Activated naive CD8-positive, alpha-beta T cell (primary cell): ENCODE data around the gene CDK14.
"Not testable (repeated sequence)": the region's sequence is repeated elsewhere in the genome, so short reads cannot be mapped to it uniquely, and the experiment has no call there.

ENCODE experiments used
- H3K27ac Mint-ChIP-seq: one replicate; pipeline ENCODE4 v1.8.0; 2021; ENCODE audit warnings: mixed read lengths
- H3K27me3 Mint-ChIP-seq: one replicate; pipeline ENCODE4 v1.8.0; 2021; ENCODE audit warnings: mixed read lengths
- H3K36me3 Mint-ChIP-seq: one replicate; pipeline ENCODE4 v1.8.0; 2021; ENCODE audit warnings: mixed read lengths
- H3K4me1 Mint-ChIP-seq: one replicate; pipeline ENCODE4 v1.8.0; 2021; ENCODE audit warnings: low read depth, mixed read lengths
- H3K4me3 Mint-ChIP-seq: one replicate; pipeline ENCODE4 v1.8.0; 2021; ENCODE audit warnings: mild to moderate bottlenecking, mixed read lengths
- H3K9me3 Mint-ChIP-seq: one replicate; pipeline ENCODE4 v1.8.0; 2021; ENCODE audit warnings: low read depth, mixed read lengths

CDK14 gene

DNA sequence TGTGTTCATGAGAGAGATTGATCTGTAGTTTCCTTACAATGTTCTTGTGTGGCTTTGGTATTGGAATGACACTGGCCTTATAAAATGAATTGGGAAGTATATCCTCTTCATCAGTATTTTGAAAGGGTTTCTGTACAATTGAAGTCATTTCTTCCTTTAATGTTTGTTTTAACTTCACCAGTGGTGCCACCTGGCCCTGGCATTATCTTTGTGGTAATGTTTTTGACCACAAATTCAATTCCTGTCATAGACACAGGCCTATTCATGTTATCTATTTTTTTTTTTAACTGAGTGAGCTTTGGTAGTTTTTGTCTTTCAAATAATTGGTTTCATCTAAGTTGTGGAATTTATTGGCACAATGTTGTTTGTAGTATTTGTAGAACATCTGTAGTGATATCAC lies 127.7 kb downstream of the CDK14 start:
- Mint-ChIP-seq H3K9me3 (no peaks in the 10 kb centered on the region), H3K4me1 (no peaks in the 10 kb centered on the region), H3K27me3 (no peaks in the 10 kb centered on the region), H3K4me3 (no peak overlapping the region), H3K27ac (no peak overlapping the region), H3K36me3 (no peaks in the 10 kb centered on the region)

DNA sequence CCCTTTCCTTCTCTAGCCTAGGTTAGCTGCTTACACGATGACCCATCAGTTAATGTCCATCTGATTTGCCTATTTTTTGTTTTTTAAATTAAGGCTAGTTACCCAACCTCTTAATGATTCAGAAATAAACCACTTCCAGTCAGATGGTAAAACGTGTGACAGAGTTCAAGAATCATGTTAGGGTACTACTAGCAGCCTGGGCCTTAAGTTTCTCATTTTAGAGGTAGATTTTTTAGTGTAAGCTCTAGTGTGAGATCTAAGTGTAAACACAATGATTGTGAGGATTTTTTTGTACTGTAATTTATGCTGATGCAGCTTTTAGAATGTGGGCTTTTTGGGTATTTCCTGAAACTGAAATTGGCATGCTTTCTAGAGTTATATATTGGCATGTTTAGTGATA lies 130.0 kb downstream of the CDK14 start:
- H3K4me3 Mint-ChIP-seq = no peak overlapping the region

DNA sequence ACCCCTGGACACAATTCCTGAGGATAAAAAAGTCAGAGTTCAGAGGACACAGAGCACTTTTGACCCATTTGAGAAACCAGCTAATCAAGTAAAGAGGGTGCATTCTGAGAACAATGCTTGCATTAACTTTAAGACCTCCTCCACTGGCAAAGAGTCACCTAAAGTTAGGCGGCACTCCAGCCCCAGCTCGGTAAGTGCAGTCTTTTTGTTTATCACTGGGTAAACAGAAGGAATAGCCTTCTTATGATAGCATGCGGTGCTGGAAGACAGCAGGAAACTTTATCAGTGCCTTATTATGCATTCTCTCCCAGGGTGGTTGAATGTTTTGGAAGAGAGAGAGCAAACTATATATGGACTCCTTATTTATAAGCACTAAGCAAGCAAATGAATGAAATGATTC lies 130.5 kb downstream of the CDK14 start:
- no peaks in the 10 kb centered on the region for H3K27me3 Mint-ChIP-seq
- H3K9me3 Mint-ChIP-seq = peaks cover 5% of the 10 kb centered on the region
- H3K4me1 Mint-ChIP-seq = no peaks in the 10 kb centered on the region
- H3K4me3 Mint-ChIP-seq = no peak overlapping the region
- H3K27ac Mint-ChIP-seq = no peak overlapping the region
- no peaks in the 10 kb centered on the region for H3K36me3 Mint-ChIP-seq

More for the DNA sequence above, 130.0 kb downstream of the CDK14 start:
- Mint-ChIP-seq H3K36me3 (no peaks in the 10 kb centered on the region), H3K27ac (no peak overlapping the region), H3K9me3 (peaks cover 4% of the 10 kb centered on the region), H3K27me3 (no peaks in the 10 kb centered on the region), H3K4me1 (no peaks in the 10 kb centered on the region)

DNA sequence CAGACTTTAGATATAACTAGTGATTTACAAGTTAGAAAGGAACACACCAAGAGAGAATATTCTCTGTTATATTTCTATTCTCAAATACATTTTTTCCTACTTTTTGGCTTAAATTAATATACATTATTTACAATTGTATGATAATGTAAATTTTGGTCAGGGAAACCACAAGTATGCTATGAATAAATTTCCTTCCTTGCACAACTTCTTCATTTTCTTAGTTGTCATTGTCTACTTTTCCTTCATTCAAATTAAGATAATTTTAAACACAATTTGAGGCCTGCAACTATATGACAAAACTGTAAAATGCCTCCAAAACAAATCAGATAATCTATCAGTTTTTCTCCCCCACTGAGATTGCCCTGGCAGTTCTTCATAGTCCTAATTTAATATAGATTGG lies 131.3 kb downstream of the CDK14 start:
- Mint-ChIP-seq H3K9me3 (peaks cover 5% of the 10 kb centered on the region), H3K4me1 (no peaks in the 10 kb centered on the region), H3K27me3 (no peaks in the 10 kb centered on the region), H3K27ac (no peak overlapping the region), H3K4me3 (no peak overlapping the region), H3K36me3 (no peaks in the 10 kb centered on the region)

DNA sequence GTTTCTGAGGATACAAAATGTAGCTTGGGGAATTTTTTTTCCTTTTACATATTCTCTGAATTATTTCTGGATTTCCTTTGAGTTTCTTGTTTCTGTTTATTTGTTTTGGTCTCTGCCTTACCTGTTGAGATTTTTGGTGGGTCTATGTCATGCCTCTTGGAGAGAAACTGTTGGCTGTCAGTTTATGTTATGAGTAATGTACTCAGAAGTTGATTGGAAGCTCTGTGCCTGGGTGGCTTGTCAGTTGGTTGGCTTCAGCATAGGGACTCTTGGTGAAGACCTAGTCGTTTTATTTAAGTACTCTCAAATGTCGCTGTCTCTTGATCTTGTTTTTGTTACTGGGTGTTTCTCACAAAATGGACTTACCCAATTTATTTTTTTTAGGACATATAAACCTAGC lies 132.4 kb downstream of the CDK14 start:
- Mint-ChIP-seq H3K36me3 (no peaks in the 10 kb centered on the region), H3K9me3 (peaks cover 5% of the 10 kb centered on the region), H3K27ac (no peak overlapping the region), H3K4me3 (no peak overlapping the region), H3K27me3 (no peaks in the 10 kb centered on the region), H3K4me1 (no peaks in the 10 kb centered on the region)

DNA sequence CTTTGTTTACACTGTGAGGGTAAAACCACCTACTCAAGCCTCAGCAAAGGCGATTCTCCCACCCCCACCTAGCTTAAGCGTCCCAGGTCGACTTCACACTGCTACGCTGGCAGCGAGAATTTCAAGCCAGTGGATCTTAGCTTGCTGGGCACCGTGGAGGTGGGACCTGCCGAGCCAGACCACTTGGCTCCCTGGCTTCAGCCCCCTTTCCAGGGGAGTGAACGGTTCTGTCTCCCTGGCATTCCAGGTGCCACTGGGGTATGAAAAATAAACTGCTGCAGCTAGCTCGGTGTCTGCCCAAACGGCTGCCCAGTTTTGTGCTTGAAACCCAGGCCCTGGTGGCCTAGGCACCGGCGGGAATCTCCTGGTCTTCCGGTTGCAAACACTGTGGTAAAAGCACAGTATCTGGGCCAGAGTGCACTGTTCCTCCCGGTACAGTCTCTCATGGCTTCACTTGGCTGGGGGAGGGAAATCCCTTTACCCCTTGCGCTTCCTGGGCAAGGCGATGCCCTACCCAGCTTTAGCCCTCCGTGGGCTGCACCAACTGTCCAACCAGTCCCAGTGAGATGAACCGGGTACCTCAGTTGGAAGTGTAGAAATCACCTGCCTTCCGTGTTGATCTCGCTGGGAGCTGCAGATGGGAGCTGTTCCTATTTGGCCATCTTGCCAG lies 139.6 kb downstream of the CDK14 start:
- H3K27me3 Mint-ChIP-seq, H3K9me3 Mint-ChIP-seq, H3K4me3 Mint-ChIP-seq, H3K36me3 Mint-ChIP-seq, H3K4me1 Mint-ChIP-seq, H3K27ac Mint-ChIP-seq: not testable (repeated sequence)

DNA sequence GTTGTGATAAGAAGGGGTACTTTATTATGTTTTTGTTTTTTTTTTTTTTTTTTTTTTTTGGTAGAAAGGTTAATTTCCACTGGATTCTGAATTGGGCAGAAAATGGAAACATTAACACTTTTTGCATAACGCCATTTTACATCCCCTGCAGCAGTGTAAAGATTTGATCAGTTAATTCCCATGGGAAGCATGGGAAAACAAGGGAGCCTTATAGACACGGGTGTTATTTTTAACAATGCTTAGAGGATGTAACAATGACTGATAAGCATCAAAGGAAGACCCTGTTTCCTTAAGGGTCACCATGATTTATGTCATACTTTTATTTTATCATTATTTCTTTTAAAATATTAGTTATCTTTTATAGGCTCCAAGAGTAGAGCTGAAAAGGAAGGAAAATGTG lies 140.2 kb downstream of the CDK14 start:
- Mint-ChIP-seq H3K4me1 (no peaks in the 10 kb centered on the region), H3K27ac (no peak overlapping the region), H3K36me3 (no peaks in the 10 kb centered on the region)

DNA sequence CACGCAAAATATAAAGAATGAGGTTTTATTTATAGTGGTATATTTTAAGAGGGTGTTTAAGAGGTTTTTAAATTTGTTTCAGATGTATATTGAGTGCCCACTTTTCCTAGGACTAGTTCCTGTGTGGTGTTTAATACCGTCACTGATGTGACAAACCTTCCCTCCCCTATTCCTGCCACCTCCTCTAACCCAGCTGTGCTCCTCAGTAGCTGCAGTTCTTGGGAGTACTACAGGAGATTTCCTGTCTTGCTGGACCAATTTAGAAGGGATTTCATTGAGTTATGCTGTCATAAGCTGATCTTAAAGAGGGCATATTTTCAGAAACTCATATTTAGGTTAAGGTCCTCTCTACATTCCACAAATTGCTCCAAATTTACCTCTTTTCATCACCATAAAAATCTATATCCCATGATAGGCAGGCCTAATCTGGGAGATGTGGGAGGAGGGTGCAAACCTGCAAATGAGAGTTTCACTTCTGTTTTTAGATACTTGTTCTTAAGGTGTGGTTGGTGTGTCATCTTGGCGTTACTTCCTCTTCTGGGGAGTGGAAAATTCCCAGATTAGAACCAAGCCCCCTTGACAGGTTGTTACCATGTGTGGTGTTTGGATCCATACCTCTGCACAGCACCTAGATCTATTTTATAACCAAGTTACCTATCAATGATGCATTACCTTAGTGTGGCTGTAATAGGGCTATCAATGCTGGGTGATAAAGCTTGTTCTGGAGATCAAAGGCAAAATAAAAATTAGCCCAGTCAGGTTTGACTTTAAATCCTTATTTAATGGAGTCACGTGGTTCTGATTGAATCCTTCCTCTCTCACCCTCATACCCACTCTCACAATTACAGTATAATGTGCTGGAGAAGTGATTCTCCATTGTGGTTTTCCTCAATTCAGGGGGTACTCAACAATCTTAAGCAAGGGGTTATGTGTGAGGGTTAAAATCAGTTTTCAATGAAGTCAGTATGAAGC lies 141.1 kb downstream of the CDK14 start:
- Mint-ChIP-seq H3K9me3 (no peaks in the 10 kb centered on the region), H3K4me1 (no peaks in the 10 kb centered on the region), H3K4me3 (no peak overlapping the region), H3K27ac (no peak overlapping the region), H3K36me3 (no peaks in the 10 kb centered on the region), H3K27me3 (no peaks in the 10 kb centered on the region)

More for the DNA sequence above, 140.2 kb downstream of the CDK14 start:
- H3K4me3 Mint-ChIP-seq = no peak overlapping the region
- no peaks in the 10 kb centered on the region for H3K9me3 Mint-ChIP-seq
- no peaks in the 10 kb centered on the region for H3K27me3 Mint-ChIP-seq

DNA sequence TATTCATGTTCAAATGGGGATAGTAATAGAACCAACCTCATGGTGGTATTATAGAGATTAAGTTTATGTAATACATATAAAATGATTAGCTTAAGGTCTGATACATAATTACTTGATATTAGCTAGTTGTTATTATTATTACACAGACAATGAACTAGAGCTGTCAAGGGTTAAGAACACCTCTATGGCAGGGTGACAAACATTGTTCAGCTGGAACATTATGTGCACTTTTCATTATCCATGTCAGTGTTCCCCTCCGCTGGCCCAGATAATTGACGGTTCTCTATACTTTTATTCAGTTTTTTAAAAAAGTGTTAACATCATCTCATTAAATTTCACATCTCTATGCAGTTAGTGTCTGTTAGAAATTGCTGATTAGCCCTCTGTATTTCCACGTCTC lies 142.1 kb downstream of the CDK14 start:
- Mint-ChIP-seq H3K27ac (no peak overlapping the region), H3K4me3 (no peak overlapping the region), H3K9me3 (no peaks in the 10 kb centered on the region), H3K36me3 (no peaks in the 10 kb centered on the region), H3K27me3 (no peaks in the 10 kb centered on the region), H3K4me1 (no peaks in the 10 kb centered on the region)

DNA sequence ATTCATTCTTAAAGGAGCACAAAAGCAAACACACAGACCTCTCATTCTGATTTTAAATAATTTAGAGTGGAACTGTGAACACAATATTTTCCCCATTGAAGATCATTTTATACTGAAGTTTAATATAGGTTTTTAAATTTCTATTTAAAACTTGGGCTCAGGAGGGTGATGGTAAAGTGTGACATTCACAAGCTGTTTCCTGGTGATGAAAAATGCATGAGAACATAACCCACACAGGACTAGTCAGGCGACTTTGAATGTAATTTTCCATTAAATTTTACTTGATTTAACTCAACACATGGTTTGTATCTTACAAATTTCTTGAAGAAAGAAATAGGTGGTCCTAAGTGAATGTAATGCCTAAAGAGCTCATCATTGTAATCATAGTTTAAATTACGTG lies 143.6 kb downstream of the CDK14 start:
- no peaks in the 10 kb centered on the region for H3K27me3 Mint-ChIP-seq
- no peaks in the 10 kb centered on the region for H3K36me3 Mint-ChIP-seq
- no peak overlapping the region for H3K4me3 Mint-ChIP-seq
- H3K4me1 Mint-ChIP-seq = no peaks in the 10 kb centered on the region
- H3K9me3 Mint-ChIP-seq = no peaks in the 10 kb centered on the region
- H3K27ac Mint-ChIP-seq = no peak overlapping the region

DNA sequence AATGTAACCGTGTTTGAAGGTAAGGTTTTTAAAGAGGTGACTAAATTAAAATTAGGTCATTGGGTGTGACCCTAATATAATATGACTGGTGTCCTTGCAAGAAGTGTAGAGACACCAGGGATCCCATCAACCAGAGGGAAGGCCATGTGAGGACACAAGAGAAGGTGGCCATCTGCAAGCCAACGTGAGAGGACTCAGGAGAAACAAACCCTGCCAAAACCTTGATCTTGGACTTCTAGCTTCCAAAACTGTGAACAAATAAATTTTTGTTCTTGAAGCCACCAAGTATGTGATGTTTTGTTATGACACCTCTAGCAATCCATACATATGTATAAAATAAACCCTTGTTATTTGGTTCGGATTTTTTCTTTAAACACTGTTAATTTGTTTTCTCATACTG lies 144.3 kb downstream of the CDK14 start:
- Mint-ChIP-seq H3K9me3 (no peaks in the 10 kb centered on the region), H3K27me3 (no peaks in the 10 kb centered on the region), H3K4me3 (no peak overlapping the region), H3K4me1 (no peaks in the 10 kb centered on the region), H3K27ac (no peak overlapping the region), H3K36me3 (no peaks in the 10 kb centered on the region)

DNA sequence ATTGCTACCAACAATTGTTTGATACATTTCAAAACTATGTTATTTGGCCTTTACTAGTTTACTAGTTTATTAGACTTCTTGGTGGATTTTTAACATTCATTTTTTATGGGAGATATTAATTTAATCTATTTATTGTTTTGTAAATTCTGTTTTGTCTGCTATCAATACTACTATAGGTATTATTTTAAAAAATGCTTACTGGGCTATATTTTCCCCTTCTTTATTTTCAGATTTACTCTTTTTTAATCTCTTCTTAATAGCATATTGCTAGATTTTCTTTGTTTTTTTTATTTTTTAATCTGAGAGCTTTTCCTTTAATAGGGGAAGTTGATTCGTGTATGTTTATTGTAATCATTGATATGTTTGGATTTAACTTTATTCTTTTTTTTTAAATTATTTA lies 147.5 kb downstream of the CDK14 start:
- no peak overlapping the region for H3K27ac Mint-ChIP-seq
- no peaks in the 10 kb centered on the region for H3K36me3 Mint-ChIP-seq
- no peaks in the 10 kb centered on the region for H3K27me3 Mint-ChIP-seq
- no peaks in the 10 kb centered on the region for H3K4me1 Mint-ChIP-seq
- no peaks in the 10 kb centered on the region for H3K9me3 Mint-ChIP-seq
- H3K4me3 Mint-ChIP-seq = no peak overlapping the region

DNA sequence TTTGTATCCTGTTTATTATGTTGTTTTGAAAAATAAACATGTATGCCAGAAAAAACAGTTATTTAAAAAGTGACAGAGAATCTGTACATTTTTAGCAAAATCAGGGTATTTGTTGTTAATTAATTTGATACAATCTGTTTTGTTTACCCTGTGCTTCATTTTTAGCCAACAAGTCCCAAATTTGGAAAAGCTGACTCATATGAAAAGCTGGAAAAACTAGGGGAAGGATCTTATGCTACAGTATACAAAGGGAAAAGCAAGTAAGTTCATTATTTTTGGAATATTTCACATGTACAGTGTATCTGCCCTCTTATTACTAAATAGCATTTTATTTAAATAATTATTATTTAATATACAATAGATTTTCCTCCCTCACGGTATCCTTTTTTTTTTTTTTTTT lies 151.4 kb downstream of the CDK14 start:
- Mint-ChIP-seq H3K36me3 (no peaks in the 10 kb centered on the region), H3K27me3 (peaks cover 2% of the 10 kb centered on the region), H3K27ac (no peak overlapping the region), H3K4me1 (no peaks in the 10 kb centered on the region), H3K4me3 (no peak overlapping the region), H3K9me3 (no peaks in the 10 kb centered on the region)

DNA sequence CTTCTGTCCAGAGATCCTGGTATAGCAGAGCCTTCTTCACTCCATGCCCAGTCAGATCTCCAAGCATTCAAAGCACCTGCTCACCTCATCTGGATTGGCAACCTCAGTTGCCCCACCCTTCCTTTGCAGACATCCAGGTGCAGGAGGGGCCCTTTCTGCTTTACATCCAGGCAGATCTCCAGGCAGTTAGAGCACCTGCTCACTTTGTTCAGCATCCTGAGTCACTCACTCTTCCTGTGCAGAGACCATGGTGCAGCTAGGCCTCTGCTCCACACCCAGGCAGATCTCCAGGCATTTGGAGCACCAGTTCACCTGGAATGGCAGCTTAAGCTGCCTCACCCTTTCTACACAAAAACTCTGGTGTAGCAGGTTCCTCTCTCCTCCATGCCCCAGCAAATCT lies 153.1 kb downstream of the CDK14 start:
- H3K4me1 Mint-ChIP-seq = no peaks in the 10 kb centered on the region
- H3K36me3 Mint-ChIP-seq = no peaks in the 10 kb centered on the region
- H3K27me3 Mint-ChIP-seq = peaks cover 2% of the 10 kb centered on the region

DNA sequence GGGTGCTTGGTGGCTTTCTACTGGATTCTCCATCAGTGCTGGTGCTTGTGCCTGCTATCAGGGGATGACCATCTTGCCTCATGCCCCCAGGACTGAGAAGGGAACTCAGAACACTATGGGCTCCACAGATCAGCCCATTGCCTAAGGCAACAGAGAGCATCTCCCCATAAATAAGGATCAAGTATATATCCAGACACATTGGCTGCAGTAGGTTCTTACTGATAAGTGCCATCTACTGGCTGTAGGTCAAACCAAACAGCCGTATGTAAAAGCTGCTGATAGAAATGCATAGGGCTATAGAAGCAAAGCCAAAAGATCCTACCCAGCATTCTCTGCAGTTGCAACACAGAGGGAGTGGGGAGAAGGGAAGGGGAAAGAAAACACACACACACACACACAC lies 153.7 kb downstream of the CDK14 start:
- H3K4me3 Mint-ChIP-seq = no peak overlapping the region
- H3K36me3 Mint-ChIP-seq = no peaks in the 10 kb centered on the region
- H3K27ac Mint-ChIP-seq = no peak overlapping the region
- no peaks in the 10 kb centered on the region for H3K9me3 Mint-ChIP-seq
- no peaks in the 10 kb centered on the region for H3K4me1 Mint-ChIP-seq
- peaks cover 2% of the 10 kb centered on the region for H3K27me3 Mint-ChIP-seq

More for the DNA sequence above, 153.1 kb downstream of the CDK14 start:
- H3K4me3 Mint-ChIP-seq = no peak overlapping the region
- no peak overlapping the region for H3K27ac Mint-ChIP-seq
- H3K9me3 Mint-ChIP-seq = no peaks in the 10 kb centered on the region
